ENCODE data around the gene ENKUR. TPM values are rescaled to one million over a fixed set of nuclear protein-coding genes. Genes with fewer than 3 reads are reported as not detected.

Gene ENKUR
- total RNA-seq, 1 experiment from 2014 or later, result not detected

Other genes with a start within 250 kb of the ENKUR start
- 12.5 and 13.4 TPM in 2 replicates for gene PRTFDC1, start 63.6 kb downstream of the ENKUR start, total RNA-seq (2014; rRNA removed; shearing (Covaris generic))
- 5.9 and 8.9 TPM in 2 replicates for gene THNSL1, start 454 bp upstream of the ENKUR start, total RNA-seq (2014; rRNA removed; shearing (Covaris generic))
- gene GPR158, start 158.8 kb upstream of the ENKUR start, total RNA-seq (2014; rRNA removed; shearing (Covaris generic)), result 0.35 and 0.44 TPM in 2 replicates